ELF-1 (cell line): ENCODE measurements around the gene GSE1.

Experiments used
- DNase-seq: peaks from one replicate; pipeline ENCODE4 v3.0.0-alpha.2; 2016; ENCODE audit warnings: low read depth, low spot score

Gene GSE1

DNA sequence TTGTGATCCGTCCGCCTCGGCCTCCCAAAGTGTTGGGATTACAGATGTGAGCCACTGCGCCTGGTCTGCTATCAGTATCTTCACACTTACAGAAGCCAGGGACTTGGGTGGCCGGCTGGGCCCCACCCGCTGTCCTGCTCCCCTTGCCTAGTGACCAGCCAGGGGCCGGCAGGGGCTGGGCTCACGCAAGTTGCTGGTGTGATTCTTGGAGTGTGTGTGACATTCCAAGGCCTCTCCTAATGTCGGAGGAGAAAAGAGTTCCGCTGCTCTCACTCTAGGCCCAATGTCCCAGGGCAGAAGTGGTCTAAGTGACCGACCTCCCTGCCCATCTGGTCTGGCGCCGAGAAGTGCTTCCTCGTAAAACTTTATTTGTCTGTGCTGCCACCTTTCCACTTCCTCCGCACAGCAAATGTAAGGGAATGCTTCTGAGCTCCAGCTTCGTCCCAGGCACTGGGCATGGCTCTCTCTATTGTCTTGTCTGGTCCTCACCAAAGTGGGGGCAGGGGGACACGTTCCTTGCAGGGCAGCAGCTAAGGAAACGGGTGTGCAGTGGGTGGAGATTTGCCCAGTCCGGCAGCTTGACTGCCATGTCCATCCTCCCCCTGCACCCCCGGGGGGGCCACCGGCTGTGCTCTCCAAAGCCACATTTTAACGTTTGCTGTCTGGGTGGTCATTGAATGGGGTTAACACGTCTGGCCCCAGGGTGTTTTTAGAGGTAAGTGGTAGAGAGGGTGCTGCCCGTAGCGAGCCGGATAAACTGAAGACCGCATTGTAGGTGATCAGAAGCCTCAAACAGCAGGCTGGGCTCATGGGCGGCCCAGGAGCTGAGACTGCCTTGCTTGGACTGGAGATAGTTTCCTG lies 7.8 kb upstream of the GSE1 start:
- DNase-seq: no peak

DNA sequence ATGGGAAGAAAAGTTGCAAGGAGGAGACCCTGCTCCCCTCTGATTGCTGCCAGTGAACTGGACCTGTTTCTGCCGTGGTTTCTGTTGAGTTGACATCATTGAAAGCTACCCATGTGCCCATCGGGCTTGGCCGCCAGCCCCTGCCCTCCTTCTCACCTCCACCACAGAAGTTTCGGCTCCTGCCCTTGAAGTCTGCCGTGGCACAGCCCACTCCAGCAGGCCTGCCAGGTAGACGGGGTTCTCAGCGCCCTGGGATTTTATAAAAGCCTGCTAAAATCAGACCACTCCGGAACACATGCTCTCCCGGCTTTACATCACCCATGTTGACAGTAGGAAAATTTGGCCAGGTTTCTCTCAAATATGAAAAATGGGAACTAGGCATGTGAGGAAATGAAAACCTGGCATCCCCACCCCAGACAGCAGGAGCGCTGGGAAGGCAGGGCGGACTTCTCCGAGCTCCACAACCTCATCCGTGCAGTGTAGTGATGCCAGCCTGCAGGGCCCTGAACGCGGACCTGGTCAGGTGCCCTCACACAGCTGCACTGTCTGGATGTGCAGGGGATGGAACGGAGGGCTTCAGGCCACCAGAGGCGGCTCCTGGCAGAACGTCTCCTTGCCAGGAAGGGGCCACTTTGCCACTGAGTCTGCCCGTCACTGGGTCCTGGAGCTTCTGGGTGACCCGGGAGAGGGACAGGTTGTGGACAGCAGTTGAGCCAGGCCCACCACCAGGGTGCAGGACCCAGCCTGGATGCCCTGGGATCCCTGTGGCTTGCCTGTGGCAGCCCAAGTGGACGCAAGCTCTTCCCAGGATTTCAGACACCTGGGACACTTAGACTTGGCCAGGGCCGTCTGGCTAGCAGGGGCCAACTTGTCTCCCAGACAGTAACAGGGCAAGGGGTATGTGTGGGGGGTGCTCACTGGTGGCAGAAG lies 6.9 kb upstream of the GSE1 start:
- DNase-seq: no peak

DNA sequence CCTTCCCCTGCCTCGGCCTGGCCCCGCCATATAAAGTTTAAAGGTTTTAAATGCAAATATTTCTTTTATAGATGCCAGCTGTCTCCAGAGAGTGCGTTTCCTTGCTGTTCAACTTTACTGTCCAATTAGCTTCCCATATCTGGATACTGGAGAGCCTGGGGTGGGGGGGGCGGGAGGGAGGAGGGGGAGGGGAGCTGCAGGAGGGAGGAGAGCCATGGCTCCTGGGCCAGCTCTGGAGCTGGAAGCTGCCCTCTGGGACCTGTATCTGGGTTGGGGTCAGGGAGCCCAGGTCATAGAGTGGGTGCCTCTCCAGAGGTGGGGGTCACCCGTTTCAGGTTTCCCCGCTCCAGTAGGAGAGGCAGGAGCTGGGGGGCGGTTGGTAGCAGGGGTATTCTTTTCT lies 6.2 kb upstream of the GSE1 start:
- DNase-seq: no peak

DNA sequence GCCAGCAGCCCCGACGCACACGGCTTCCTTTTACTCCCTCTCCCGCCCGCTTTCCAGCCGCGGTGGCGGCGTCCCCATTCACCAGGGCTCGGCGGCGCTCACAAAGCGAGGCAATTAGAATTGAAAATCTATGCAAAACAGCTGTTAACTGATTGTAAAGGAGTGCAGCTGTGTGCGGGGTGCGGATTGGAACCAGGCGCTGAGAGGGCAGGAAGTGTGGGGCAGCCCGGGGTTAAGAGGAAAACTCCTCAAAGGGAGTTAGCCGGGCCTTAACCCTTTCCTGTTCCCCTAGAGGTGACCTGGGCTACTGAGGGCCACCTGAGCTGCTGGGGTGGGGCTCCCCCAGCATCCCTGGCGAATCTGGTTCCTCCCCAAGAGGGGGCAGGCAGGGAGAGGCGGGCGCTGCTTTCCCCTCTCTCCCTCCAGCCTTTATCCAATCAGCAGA lies 5.8 kb upstream of the GSE1 start:
- DNase-seq: peak; percentile 74

DNA sequence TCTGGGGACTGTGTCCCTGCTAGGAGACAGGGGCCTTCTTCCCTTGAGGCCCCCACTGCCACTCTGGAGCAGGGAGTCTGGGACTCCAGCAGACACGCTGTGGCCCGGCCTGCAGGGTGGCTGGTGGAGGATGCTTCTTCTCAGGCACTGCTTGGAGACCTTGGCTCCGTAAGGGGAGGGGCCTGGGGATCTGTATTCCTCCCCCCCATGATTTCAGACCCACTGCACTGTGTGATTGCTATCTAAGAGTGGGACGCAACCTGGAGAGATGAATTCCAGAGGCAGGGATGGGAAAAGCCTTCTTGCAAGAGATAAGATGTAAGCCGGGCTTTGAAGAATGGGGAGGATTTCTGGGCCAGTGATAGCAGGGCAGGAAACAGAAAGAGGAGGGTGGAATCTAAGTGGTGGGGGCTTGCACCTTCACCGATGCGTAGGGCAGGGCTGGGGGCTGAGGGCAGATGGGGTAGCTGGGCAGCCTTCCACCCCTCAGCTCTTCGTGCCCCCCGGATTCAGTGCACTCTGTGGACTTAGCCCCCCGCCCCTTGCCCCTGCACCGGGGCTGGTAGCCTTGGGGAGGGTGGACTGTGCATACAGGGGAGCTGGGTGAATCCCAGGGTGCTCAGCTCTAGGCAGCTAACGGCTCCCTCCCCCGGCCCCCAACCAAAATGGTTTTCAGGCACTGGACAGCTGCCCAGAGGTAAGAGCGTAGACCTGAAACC lies 5.2 kb upstream of the GSE1 start:
- peak; percentile 64 for DNase-seq

DNA sequence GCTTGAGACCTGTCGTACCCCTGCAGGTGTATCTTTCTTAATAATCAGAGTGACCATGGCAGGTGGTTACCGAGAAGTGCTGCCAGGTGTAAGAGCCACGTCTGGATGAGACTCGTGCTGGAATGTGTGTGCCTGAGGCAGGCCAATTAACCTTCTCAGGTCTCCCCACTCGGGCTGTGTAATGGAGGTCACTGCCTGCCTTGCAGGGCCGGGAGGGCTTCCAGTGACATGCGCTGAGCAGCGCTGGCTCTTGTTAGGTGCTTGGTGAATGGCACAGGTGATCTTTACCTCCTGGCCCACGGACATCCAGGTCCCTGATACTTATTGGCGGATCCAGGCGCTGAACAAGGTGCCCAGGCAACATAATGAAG lies 4.6 kb upstream of the GSE1 start:
- DNase-seq: peak; percentile 61

DNA sequence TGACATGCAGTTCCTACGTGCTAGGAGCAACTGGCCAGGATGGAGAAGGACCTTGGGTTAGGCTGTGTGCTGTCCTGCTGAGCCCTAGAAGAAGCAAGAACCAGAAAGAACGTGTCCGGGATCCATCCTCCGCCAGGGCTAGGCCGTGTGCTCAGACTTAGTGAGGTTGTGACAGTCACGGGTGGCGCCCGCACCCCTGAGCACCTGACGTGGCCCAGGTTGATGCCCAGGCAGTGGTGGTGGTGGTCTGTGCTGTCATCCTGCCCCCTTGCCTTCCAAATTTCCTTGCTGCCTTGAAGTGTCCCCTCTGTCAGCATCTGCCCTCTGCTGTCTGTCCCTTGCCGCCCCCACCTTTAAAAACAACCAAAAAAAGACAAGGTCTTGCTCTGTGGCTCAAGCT lies 4.2 kb upstream of the GSE1 start:
- DNase-seq: no peak

DNA sequence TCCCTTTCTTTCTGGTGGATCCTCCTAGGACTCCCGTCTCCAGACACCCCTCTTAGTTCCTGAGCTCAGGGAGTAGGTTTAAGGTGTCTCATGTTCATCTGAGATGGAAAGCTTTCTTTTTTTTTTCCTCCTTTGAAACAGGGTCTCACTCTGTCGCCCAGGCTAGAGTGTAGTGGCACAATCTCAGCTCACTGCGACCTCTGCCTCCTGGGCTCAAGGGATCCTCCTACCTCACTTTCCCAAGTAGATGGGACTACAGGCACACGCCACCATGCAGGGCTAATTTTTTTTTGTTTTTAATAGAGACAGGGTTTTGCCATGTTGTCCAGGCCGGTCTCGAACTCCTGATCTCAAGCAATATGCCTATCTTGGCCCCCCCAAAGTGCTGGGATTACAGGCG lies 3.6 kb upstream of the GSE1 start:
- DNase-seq: no peak

DNA sequence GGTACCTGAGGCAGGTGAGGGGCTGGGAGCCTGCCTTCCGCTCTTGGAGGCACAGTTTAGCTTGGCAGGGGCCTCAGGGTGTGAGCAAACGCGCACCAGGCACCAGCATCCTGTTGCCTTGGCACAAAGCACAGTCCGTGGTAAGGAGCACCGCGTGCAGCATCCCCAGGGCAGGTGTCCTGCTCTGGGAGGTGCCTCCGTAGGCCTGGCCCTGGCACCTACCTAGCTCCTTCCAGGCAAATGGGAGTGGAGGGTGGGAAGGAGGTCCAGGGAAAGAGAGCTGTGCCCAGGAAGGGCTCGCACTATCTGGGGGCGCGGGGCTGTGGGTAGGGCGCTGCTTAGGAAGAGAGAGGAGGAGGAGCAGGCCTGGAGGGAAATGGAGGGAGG lies 3.1 kb upstream of the GSE1 start:
- DNase-seq: peak; percentile 55

DNA sequence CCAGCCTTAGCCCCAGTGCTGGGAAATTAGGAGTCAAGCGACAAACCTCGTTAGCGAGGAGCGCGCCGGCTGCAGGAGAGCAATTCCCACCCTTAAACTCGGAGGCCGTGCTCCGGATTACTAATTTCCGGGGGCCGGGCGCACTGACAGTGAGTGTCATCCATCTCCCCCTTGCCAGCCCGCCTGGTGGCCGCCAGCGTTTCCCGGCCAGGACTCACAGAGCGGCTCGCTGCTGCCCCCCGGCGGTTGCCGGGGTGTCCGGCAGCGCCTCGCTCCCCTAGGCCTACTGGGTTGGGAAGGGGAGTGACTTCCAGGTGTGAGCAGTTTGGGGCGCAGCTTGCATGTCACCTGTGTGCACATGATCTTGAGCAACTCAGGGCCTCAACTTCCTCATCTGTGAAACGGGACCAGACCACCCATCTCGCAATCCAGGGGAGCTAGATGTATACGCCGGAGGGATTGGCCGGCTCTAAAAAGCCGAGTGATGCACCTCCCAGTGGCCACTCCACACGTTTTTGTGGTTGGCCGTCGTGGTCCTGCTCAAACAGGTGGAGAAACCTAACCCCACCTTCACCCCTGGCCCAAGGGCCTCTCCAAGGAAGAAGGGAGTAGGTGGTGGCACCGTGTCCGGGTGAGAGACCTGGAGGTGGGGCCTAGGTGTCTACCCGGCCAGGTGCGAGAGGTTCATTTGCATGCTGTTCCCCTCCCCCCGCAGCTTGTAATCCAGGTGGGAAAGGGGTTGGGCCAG lies 2.5 kb upstream of the GSE1 start:
- peak; percentile 95 for DNase-seq

DNA sequence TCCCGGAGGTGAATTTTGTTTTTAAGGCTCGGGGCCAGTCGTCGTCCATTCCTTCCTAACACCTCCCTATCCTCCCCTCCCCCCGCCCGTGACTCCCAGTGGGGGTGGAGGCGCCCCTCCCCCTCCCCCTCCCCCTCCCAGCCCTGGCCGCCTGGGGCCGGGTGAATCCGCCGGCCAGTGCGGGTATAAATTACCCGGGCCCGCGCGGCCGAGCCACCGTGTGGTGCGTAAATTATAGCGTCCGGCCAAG lies 2.0 kb upstream of the GSE1 start:
- no peak for DNase-seq

DNA sequence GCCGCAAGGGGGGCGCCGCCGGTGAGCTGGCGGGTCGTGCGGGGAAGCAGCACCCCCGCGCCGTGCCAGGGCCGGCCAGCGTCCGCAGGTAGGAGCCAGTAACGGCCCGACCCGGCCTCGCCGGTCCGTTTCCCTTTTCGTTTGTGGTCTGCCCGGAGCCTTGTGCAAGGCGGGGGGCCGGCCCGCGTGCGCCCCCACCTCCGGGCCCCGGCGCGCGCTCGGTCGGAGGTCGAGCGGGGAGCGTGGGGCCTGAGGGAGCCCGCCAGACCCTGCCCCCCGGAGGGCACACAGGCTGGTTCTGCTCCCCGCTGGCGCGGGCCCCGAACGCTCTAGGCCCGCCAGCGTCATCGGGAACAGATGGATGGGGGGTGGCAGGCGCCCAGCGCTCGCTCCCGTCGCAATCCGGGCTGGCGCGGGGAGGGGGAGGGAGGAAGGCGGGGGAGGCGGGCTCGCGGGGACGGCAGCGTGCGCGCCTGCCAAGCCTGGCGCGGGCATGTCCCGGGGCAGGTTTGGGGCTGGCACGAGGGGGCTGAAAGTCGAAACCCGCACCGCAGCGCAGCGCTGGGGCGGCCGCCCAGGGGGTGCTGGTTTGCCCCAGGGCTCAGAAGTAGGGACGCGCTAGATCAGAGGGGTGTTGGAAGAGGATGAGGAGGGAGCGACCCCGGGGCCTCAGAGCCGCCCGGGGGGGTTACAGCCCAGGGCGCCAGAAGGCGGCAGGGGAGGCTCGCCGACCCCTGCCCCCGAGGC lies 1.5 kb upstream of the GSE1 start:
- DNase-seq: peak; percentile 75

DNA sequence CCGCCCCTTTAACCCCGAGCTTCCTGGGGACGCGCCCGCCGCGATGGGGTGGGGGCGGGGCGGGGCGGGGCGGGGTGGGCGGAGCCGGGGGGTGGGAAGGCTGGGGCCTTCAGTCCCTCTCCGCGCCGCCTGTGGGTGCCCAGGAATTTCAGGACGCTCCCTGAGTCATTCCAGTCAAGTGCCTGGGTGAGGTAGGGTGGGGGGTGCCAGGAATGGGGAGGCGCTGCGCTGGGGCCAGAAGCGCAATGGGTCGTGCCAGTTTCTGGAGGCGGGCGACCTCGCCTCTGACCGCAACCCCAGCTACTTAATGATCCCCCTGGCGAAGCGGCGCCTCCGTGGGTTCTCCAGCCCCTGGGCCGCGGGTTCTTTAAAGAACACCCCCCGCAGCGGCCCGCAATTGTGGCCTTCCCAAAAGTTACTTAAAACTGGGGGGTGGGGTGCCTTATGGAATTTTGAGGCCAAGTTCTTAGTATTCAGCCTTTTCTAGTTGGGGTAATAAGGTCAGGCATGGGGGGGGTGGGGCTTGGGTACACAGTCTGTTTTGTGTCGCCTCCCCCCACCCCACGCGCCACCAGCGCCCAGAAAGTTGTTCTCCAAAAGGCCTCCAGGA lies 826 bp upstream of the GSE1 start:
- peak; percentile 57 for DNase-seq

DNA sequence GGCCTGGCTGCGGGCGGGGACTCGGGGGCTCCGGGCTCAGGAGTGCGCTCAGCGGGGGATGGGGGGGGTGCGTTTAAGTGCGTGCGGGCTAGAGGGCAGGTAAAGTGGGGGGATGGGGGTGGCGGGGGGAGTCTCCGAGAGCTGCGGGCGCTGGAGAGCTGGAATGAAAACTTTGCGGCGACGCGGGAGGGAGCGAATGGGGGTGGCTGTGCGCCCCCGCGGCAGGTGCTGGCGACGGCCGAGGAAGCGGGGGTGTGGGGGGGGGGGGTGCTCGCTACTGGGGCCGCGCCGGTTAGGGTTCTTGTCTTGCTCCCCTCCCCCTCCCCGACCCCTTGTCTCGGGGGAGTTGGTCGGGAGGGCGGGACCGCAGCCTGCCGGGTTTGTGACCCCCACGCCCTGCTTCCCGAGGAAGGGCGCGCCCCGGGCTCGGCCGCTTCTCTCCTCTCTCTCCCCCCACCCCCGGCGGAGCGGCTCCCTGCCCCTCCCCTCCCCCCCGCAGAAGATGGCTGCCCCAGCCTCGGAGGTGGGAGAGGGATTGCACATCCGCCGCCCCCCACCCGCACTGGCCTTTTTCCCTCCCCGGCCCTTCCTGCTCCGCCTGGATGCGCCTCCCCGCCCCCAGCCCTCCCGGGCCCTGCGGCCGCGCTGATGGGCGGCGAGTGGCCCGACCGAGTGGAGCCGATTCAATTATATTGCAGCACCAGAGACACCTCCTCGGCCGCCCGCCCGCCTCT lies 649 bp downstream of the GSE1 start:
- DNase-seq: peak; percentile 85

DNA sequence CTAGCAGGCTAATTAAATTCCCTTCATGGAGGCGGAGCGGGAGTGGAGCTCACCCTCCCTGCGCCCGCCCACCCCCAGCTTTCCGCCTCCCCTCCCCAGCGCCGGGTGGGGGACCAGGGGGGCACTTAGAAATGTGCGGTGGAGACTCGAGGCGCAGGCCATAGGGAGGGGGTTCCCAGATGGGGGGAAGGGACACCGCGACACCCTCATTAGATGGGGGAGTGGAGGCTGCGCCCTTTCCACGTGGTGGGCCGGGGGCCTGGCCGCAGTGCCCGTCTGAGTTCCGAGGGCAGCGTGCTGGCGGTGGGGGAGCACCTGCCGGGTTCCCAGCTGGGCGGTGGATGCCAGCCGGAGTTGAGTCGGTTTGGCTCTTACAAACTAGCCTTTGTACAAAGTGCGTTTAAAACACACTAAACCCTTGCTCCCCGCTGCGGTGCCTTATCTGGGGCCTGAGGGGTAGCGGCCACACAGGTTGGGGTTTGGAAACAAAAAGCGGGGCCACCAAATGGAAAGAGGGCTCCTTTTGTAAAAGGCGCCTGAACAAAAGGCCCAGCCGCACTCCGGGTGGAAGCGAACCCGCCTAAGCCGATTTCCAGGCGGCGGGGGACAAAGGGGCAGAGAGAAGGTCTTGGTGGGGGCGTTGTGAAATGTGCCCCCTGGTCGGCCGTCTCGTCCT lies 1.4 kb downstream of the GSE1 start:
- DNase-seq: peak; percentile 49

DNA sequence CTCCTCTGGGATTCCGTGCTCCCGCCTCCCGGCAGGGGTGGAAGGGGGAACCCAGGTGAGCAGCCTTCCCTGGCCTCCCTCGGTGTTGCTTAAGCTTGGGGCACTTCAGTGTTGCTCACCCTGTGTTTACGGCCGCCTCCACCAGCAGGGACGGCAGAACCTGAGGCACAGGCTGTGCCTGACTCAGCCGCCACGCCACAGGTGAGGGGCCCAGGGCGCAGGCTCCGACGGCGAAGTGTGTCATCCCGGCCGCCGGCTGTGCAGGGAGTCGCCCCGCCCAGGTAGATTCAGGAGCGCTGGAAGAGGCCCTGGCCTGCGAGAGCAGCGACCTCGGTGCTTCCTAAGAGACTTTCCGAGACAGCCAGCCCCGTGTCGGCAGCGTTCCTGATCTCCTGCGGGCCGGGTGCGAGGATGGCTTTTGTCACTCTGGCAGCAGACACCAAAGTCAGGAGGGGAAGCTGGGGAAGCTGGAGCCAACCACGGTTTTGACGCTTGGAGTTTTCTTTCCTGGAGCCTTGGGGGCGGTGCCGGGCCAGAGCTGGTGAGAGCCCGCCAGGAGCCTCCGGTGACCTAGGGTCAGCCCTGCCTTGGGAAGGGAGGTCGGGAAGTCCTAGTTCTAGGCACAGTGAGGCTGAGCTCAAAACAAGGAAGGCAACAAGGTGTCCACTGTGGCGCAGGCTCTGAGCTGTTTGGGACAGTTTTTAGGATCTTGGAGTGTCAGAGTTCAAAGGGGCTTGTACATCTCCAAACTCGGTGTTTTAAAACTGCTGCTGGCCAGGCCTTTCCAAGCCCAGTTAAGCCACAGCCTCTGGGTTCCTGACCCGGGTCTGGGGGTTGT lies 2.1 kb downstream of the GSE1 start:
- peak; percentile 87 for DNase-seq

DNA sequence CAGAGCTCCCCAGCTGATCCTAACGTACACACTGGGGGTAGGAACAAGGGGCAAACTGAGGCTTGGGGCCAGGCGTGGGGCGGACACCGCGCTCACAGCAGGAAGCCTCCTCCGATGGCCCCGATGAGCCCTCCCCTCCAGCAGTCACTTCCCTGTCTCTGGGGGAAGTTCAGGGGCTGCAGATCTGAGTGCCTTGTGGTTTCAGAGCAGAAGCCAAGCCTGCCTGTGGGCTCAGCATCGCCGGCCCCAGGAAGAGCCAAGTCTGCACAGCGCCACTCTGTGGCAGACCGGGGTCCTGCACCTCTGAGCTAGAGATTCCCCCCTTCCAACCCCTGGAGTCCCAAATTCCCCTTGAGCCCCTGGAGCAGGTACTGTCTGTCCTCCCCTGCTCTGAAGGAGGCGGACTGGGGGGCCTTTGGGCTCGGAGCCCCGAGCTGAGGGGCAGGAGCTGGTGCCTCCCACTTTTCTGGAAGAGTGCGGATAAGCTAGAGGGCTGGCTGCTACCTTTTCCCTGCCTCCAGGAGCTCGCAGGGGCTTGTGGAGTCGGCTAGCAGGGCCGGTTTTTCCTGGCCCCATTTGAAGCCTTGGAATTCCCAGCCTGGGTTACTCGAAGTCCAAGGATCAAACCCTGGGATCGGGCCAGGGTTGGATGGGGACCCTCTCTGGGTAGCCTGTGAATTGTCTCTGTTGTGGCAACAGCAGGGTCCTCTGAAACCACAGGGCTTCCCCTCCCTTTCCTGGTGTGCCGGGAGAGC lies 2.9 kb downstream of the GSE1 start:
- DNase-seq: peak; percentile 95
